Activated CD8-positive, alpha-beta memory T cell treated with anti-CD3 and anti-CD28 coated beads, Interleukin-2, amount 50 U/mL, for 48 hours (primary cell): Measurements from ENCODE around the gene MBD3L2.
"Not testable (repeated sequence)": the region's sequence is repeated elsewhere in the genome, so short reads cannot be mapped to it uniquely, and the experiment has no call there.

Experiments used
- DNase-seq: peaks from one replicate; pipeline ENCODE4 v3.0.0-alpha.2; 2020

MBD3L2 gene

GRCh38 chr19:7049021-7049420 is at the start of gene MBD3L2:
Gene MBD3L2, plus strand, starts transcription at chr19:7049321. Its CDS starts 53 bp downstream, at chr19:7049374.
- DNase-seq, result not testable (repeated sequence)

- DNase-seq, result no peak
Observed at GRCh38 chr19:6999933-7000332, 49.2 kb upstream of the MBD3L2 start.

- DNase-seq, result no peak
Observed at GRCh38 chr19:7000333-7000732, 48.8 kb upstream of the MBD3L2 start.

- DNase-seq, result no peak
Observed at GRCh38 chr19:7000816-7001215, 48.3 kb upstream of the MBD3L2 start.

- no peak for DNase-seq
Observed at GRCh38 chr19:7004313-7004931, 44.7 kb upstream of the MBD3L2 start.

GRCh38 chr19:7006135-7006704 is 42.9 kb upstream of the MBD3L2 start:
- DNase-seq, result no peak

- DNase-seq, result no peak
Observed at GRCh38 chr19:7007859-7008258, 41.3 kb upstream of the MBD3L2 start.

- no peak for DNase-seq
Observed at GRCh38 chr19:7010722-7011593, 38.2 kb upstream of the MBD3L2 start.

- no peak for DNase-seq
Observed at GRCh38 chr19:7013678-7014077, 35.4 kb upstream of the MBD3L2 start.

GRCh38 chr19:7018828-7019227 is 30.3 kb upstream of the MBD3L2 start:
- no peak for DNase-seq

GRCh38 chr19:7021331-7021730 is 27.8 kb upstream of the MBD3L2 start, which contains the start of gene MBD3L2B:
Gene MBD3L2B, minus strand, starts transcription at chr19:7021431. Its CDS starts 34 bp downstream, at chr19:7021397.
- not testable (repeated sequence) for DNase-seq

- DNase-seq, result not testable (repeated sequence)
Observed at GRCh38 chr19:7028790-7029189, 20.3 kb upstream of the MBD3L2 start.

GRCh38 chr19:7030278-7030677 is 18.8 kb upstream of the MBD3L2 start, which contains the start of gene MBD3L5:
Gene MBD3L5, plus strand, starts transcription at chr19:7030578. Its CDS starts 34 bp downstream, at chr19:7030612.
- DNase-seq, result not testable (repeated sequence)

GRCh38 chr19:7040079-7040478 is 9.0 kb upstream of the MBD3L2 start, which contains the start of gene MBD3L4:
Gene MBD3L4, minus strand, starts transcription at chr19:7040179. Its CDS starts 35 bp downstream, at chr19:7040144.
- not testable (repeated sequence) for DNase-seq

- DNase-seq, result not testable (repeated sequence)
Observed at GRCh38 chr19:7041563-7041962, 7.6 kb upstream of the MBD3L2 start.

GRCh38 chr19:7051421-7051820 is 2.3 kb downstream of the MBD3L2 start:
- DNase-seq, result not testable (repeated sequence)

- not testable (repeated sequence) for DNase-seq
Observed at GRCh38 chr19:7052896-7053295, 3.8 kb downstream of the MBD3L2 start.

- not testable (repeated sequence) for DNase-seq
Observed at GRCh38 chr19:7054635-7055368, 5.7 kb downstream of the MBD3L2 start.

GRCh38 chr19:7055679-7056078 is 6.6 kb downstream of the MBD3L2 start:
- DNase-seq, result not testable (repeated sequence)

- DNase-seq, result not testable (repeated sequence)
Observed at GRCh38 chr19:7056371-7056770, 7.2 kb downstream of the MBD3L2 start.

GRCh38 chr19:7058576-7058975 is 9.5 kb downstream of the MBD3L2 start, which contains the start of gene MBD3L3:
Gene MBD3L3, minus strand, starts transcription at chr19:7058676. Its CDS starts 71 bp downstream, at chr19:7058605.
- DNase-seq, result not testable (repeated sequence)

- DNase-seq, result not testable (repeated sequence)
Observed at GRCh38 chr19:7059977-7060376, 10.9 kb downstream of the MBD3L2 start.
